HT-29 (cell line): ENCODE results near the gene TUBA4A. TPM values are rescaled to one million over a fixed set of nuclear protein-coding genes. Genes with fewer than 3 reads are reported as not detected.
"Not testable (repeated sequence)": the region's sequence is repeated elsewhere in the genome, so short reads cannot be mapped to it uniquely, and the experiment has no call there.

Experiments
- DNase-seq: peaks from one replicate; pipeline ENCODE4 v3.0.0-alpha.2; 2015; ENCODE audit warnings: low spot score
- total RNA-seq: library from RNA; depleted of rRNA; stranded (reverse); fragments of >200 nt; shearing (Covaris generic); gene quantifications from 2 replicates; pipeline ENCODE4 v1.2.3, GENCODE V29; 2014

Gene TUBA4A
- total RNA-seq, 1 experiment from 2014 or later, result 93.8 TPM

DNA sequence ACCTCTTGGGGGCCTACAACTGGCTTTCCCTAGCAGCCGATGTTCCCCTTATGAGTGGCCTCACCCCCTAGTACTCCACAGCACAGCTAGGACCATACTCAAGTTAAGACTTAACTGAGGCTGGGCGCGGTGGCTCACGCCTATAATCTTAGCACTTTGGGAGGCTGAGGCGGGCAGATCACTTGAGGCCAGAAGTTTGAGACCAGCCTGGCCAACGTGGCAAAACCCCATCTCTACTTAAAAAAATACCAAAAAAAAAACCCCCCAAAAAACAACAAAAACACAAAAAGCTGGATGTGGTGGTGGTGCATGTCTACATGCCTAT, 33.4 kb upstream of the TUBA4A start:
- DNase-seq, result not testable (repeated sequence)

DNA sequence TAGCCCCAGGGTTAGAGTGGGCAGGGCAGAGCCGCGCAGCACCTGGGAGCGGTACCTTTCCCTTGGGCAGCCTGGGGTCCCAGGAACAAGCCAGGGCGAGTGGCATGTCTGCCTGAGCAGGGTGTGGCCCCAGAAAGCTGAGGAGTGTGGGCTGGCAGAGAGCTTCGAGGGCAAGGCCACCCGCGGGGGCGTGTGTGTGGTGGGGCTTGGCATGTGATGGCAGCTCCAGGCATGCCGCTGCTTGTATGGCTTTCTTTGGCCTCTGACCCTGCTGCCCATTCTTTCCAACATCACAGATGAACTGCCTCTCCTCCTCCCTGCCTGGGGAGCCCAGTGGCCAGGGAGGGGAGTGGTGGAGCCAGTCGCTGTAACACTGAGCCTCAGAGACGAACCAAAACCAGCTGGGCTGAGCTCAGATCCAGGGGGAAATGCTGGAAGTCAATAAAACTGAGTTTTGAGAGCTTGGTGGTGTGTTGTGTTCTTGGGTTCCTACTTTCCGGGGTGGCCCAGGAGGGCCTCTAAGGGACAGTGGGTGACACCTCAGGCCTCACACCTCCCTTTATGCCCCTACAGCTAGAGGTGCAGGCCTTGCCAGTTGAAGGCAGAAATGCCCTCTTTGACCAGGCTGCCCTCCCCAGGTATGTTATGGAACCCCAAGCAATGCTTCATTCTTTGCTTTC, 32.9 kb upstream of the TUBA4A start:
- DNase-seq, result no peak

DNA sequence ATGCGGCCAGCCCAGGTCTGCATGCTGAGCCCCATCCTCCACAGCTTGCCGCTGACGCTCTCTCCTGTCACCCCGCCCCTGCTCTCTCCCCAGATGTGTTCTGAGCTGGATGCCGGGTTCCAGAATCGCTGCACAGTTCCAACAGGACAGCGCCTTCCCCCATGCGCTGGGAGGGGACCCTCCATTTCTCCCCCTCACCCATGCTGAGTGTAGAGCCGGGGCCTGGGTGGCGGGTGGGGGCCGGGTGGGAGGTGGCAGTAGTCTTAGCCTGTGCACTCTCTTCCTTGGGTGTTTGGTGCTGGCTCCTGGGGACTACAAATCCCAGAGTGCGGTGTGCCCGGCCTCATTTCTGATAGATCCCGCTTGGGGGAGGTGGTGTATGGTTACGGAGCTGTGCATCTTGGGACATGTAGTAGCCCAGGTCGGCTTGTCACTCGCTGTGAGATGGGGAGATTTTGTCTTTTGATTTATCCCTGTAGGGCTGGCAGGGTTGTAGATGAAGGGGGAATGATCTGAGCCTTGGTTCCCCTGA, 32.2 kb upstream of the TUBA4A start:
- no peak for DNase-seq

DNA sequence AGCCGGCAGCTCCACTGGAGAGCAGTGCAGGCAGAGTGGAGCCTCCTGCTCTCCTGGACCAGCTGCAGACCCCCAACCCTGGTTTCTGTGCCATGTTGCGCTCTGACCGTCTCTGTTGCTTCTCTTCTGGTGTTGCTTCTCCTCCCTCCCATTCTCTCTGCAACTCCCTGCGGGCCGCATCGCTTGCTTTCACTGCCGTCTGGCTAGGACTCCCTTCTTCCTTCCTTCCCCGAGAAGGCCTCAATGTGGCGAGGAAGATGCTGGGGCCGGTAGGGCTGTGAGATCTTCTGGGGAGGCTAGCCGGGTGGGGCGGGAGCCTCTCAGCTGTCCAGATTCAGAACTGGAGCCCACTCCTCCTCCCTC, 31.6 kb upstream of the TUBA4A start:
- DNase-seq, result no peak

DNA sequence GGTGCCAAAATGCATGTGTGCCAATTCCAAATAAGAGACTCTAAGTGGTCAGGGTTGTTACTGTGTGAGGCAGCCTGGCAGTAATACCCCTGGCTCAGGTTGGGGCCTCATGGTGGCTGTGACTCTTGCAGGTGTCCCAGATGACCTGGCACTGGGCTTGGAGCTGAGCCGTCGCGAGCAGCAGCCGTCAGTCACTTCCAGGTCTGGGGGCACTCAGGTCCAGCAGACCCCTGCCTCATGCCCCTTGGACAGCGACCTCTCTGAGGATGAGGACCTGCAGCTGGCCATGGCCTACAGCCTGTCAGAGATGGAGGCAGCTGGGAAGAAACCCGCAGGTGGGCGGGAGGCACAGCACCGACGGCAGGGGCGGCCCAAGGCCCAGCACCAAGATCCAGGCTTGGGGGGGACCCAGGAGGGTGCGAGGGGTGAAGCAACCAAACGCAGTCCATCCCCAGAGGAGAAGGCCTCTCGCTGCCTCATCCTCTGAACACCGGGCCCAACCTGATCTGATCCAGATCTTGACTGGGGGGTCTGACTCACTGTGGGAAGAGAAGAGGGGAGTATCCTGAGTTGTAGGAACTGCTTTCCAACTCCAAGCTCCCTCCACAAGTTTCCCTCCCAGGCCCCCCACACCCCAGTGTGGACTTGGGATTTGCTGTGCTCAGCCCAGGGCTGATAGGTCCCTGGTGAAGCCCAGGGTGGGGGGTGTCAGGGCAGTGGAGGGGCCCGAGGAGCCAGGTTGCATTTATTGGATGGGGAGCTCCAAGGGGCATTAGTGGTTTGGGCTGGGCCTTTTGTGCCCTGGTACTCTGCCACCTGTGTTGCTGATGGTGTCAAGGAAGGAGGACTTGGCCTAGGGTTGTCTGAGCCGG, 31.0 kb upstream of the TUBA4A start:
- DNase-seq, result no peak

DNA sequence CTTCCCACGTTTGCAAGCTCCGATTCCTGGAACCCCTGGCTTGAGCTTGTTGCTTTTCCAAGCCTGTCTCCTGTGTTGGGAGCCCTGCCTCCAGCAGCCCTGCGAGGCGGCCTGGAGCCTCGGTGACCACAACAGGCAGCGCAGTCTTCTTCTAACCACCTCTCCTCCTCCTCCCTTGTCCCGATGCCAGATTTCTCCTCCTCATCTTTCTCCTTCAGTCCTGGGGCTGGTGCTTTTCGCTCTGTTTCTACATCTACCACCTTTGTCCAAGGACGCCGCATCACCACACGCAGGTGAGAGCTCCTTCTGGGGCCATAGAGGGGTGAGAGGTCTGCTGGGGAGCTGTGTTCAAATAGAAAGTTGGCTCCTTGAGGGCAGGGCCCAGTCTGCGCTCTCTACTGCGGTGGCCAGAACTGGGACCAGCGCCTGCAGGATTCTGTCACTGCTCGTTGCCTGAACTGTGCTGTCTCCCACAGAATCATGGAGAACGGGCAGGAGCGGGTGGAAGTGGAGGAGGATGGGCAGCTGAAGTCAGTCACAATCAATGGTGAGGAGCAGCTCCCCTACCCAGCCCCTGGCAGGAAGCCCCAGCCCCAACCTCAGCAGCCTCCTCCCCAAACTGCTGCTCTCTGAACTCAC, 29.3 kb upstream of the TUBA4A start:
- no peak for DNase-seq

DNA sequence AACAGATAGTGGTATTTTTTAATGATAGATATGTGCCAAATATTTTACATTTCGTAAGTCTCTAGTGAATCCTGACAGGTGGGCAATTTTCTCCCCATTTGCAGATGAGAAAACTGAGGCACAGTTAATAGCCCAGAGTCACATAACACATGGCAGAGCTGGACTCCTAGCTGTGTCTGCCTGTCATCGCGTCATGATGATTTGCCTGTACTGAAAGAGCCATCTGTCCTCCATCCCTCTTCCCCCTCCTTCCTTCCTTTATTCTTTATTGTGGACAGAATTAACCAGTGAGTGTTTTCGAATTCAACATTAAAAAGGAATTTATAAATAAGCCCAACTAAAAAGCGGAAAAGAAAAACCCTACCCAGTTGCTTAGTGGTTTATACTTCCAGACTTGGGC, 28.7 kb upstream of the TUBA4A start:
- no peak for DNase-seq

DNA sequence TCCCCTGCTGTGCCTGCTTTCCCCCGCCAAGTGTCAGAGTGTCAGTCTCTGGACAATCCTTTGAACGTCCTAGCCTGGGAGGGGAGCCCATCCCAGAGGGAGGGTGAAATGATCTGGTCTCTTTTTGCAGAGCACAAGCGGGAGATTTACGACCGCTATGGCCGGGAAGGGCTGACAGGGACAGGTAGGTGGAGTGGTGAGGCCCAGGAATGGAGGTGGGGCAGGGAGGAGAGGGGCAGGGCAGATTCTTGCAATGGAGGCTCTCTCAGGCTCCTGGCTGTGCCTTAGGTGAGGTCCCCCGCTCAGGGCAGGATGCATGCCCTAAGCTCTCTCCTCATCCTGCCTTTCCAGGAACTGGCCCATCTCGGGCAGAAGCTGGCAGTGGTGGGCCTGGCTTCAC, 27.9 kb upstream of the TUBA4A start:
- DNase-seq, result peak; percentile 27

DNA sequence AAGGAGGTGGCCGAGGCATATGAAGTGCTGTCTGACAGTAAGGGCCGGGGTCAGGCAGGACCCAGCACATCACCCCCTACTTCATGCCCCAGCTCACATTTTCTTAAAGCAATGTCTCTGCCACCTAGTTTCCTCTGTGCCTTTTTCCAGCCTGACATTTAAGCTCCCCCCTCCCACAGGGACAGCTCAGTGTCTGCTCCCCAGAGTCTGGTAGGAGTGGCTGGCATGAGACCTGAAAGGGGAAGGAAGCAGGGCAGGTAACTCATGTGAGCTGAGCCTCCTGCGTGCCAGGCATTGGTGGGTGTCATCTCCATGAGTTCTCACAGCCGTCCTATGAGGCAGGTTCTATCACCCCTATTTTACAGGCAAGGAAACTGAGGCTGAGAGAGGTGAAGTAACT, 26.9 kb upstream of the TUBA4A start:
- no peak for DNase-seq

DNA sequence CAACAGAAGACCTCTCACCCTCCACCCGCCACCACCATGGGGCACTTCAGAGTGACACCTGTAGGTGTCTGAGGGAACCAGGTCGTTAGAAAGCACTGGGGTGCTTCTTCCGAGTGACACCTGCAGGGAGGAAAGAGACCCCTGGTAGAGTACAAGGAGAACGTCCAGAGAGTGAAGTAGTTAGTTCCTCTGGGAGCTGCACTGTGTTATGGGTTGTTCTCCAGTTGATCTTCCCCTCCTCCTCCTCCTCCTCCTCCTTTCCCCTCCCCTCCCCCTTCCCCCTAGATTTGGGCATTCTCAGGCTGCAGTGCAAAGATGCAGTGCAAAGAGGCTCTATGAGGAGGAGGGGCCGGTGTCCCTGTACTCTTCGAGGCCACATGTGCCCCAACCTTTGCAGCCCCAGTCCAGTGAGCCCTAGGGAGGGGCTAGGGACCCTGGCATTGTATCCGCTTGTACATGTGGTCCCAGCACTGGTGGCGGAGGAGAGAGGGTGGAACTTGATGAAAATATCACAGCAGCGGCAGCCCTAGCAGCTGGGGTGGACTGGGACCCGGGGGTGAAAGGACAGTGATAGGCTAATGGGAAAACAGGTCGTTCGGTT, 26.3 kb upstream of the TUBA4A start:
- no peak for DNase-seq

DNA sequence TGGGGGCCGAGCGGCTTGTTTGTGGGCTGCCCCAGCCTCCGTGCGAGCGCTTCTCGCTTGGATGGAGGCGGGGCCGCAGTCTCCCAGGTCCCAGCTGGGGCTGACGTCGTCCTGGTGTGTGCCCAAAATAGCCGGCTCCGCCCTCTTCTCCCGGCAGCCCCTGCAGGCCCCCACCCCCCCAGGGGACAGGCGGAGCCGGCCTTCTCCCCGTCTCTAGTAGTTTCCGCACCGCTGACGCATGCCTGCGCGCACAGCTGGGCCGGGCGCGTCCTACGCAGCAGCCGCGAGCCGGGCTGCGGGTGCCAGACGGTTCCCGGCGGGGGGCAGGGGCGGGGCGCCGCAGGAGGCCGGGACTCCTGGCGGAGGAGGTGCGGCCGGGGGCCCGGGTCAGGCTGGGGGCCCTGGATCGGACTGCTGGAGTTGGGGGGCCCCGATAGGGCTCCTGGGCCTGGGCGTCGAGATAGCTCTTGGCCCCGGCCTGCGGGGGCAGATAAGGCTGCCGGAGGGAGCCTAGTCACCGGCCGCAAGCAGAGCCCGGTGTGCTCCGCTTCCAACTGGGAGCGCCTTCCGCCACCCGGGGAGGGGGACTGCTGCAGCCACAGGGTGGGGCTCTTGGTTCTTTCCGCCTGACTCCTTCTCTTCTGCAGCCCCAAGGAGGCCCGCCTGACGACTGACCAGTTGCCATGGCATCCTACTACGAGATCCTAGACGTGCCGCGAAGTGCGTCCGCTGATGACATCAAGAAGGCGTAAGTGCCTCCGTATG, 25.6 kb upstream of the TUBA4A start, which contains the start of gene DNAJB2:
TSS of gene DNAJB2 (plus strand) at position 216 of the 765 bp plus-strand sequence. CDS start at position 684, 468 bp downstream.
- DNase-seq, result peak; percentile 95

DNA sequence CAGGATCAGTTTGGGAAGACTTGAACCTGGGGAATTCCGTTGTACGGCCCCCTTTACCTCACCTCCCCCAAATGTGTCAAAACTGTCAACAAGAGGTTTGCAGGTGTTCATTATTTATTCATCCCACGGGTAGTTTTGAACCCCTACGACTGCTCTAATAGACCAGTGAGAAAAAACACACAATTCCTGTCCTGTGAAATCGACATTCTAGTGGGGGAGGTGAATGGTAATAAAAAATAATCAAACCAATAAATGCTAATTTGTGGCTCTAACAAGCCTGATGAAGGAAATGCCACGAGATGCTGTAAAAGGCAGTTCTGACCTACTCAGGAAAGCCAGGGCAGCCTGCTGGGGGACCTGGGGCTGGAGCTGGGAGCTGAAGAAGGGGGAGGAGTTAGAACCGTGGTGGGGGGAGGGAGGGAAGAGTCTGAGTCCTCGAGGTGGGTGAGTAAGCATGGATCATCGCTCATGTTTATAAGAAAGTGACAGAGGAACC, 25.0 kb upstream of the TUBA4A start:
- no peak for DNase-seq

DNA sequence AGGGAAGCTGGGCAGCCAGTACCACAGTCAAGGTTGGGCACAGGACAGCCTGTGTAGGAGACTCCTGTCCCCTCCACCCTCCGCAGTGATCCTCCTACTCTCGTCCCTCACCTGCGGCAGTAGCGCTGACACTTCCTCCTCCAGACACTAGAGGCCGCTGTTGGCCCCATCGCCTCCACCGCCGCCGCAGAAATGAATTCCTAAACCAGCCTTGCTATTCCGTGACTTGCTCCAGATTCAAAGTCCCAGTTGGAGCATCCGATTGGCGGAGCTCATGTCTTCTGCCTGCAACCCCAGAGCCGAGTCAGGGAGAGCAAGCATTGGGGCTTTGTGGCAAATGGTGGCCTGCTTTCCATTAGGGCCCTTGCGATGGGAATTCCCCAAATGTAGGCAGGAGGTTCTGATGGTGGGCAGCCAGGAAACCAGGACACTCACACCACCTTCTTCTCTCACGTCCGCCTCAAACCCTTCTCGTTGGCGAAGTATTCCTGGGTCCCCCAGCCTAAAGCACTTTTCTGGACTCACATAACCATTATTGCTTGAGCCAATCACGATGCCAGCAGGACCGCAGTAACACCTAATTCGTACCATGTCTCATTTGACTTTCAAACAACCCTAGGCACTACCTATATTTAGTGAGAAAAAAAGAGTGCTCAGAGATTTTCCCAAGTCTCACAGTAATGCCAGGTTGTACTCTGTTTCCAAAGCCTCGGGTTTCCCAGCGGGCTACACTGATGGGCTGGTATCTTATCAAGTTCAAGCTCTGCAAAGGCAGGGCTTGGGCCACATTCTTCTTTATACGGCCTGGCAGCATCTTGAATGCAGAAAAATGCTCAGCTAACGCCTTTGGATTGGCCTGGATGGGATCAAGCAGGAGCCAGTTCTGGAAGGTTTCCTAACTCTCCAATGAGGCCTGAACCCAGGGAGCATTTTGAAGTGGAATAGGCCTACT, 24.3 kb upstream of the TUBA4A start:
- peak; percentile 86 for DNase-seq

DNA sequence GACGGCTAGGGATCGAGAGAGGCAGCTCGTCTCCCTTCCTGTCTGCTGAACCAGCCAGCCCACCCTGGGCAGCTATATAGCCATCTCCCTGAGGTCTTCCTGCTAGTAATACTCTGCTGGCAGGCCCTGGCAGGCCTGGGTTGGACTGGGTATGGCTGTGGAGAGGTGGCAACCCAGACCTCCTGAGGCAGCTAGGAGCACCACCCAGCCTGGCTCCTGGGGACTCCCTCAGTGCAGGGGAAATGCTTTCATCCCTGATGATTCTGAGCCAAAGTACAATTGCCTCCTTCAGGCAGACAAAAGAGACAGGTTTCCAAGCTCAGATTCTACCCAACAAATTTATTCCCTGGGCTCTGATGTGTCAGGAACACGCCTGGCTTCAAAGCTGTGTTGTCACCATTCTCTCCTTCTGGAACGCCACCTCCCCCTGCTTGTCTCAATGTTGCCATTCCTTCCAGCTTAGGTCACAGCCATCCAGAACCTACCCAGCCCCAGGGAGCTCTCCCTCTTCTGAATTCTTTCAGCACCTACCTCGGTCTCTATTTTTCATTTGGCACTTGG, 20.7 kb upstream of the TUBA4A start:
- no peak for DNase-seq

DNA sequence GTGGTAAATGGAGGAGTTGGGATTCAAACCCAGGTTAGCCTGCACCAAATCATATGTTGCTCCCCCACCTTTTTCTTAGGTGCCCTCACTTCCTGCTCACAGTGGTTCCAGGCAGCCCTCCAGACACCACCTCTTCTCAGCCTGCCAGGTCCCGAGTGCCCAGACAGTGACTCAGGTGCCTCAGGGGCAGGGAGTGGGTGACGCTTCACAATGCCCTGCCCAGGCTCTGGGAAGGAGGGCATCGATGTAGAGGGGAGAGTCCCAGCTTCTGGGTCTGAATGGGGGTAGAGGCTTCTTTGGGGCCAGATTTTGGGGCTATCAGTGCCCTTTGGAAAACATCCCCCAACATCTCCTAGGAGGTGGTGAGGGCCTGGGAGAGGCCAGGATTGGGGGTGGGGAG, 20.2 kb upstream of the TUBA4A start:
- DNase-seq, result no peak

DNA sequence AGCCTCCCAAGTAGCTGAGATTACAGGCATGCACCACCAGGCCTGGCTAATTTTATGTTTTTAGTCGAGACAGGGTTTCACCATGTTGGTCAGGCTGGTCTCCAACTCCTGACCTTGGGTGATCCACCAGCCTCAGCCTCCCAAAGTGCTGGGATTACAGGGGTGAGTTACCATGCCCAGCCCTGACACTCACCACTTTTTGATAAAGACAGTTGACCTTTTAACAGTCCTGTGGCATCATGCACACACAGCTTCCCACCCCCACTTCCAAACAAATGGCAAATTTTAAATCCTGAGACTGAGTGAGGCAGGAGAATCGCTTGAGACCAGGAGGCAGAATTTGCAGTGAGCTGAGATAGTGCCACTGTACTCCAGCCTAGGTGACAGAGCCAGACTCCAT, 19.3 kb upstream of the TUBA4A start:
- no peak for DNase-seq

DNA sequence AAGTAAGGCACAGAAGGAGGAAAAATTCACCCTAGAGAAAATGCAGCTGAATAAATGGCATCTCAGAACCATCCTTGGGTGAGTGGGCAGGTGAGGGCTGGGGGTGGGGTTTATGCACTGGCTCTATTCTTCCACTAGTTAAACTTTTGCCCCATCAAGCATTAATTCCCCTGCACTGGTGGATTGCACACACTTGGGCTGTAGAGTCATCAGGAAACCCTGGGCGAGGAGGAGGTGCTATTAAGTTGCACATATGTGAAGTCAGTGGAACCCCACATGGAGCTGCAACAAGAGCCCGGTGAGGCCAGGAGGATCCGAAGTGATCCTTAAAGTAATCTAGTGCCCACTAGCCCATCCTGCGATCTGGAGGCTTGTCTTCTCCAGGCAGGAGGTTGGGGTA, 18.6 kb upstream of the TUBA4A start:
- no peak for DNase-seq

DNA sequence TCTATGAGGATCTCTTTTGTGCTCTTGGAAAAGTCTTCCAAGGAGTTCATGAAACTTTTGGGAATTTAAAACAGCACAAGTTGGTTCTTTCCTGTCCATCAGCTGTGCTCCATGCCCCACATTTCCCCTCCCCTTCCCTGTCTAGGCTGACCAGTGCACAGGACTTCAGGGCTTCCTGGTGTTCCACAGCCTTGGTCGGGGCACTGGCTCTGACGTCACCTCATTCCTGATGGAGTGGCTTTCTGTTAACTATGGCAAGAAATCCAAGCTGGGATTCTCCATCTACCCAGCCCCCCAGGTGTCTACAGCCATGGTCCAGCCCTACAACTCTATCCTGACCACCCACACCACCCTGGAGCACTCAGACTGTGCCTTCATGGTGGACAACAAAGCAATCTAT, 17.3 kb upstream of the TUBA4A start:
- DNase-seq, result no peak

DNA sequence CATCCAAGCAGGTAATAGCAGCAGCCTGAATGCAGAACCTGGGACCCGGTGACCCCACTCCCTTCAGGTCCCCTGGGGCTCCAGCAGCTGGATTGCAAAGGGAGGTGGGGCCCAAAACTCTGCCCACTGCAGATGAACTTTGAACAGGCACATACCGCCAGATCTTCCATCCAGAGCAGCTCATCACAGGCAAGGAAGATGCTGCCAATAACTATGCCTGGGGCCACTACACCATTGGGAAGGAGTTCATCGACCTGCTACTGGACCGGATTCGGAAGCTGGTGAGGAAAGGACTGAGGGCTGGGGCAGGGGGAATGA, 16.3 kb upstream of the TUBA4A start:
- DNase-seq, result no peak
